Stimulated activated CD8-positive, alpha-beta memory T cell treated with anti-CD3 and anti-CD28 coated beads, Interleukin-12 subunit alpha, Interleukin-12 subunit beta, amount 100 ng/mL, for 24 hours (primary cell): ENCODE data around the gene THOP1.

ENCODE experiments used
- DNase-seq: peaks from one replicate; pipeline ENCODE4 v3.0.0-alpha.2; 2020; ENCODE audit errors: extremely low read depth

The THOP1 gene

DNA sequence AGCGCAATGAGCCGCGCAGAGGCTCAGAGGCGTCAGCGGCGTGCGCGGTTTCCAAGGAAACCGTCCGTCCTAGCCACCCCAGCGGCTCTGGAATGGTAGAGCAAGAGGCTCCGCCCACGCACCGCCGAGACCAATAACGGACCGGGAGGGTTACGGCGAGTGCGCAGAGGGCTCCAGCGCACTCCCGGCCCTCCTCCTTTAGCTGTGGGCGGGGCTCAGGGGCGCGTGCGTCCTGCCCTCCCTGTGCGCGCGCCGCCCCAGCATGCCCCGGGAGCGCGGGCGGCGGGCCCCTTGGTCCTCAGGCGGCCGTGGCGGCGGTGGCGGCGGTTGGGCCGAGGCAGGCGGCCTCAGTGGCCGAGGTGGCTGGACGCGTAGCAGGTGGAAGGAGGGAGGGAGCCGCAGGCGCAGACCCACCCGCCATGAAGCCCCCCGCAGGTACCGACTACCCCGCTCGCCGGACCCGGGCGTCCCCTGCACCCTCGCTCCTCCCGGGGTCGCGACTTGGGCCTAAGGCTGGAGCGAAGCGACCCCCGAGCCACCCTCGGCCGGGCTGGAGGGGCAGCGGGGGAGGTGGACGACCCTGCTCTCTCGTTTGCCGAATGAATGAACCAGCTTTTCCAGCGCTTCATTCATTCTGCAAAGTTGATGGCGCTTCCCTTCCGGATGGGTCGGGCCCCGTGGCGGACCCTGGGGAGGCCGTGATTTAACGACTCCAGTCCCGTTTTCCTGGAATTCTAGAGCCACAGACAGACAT lies at the start of gene THOP1:
Gene THOP1, plus strand, starts transcription at position 260 of the 754 bp plus-strand sequence. Its CDS starts 160 bp downstream, at position 420.
- peak; percentile 99 for DNase-seq

DNA sequence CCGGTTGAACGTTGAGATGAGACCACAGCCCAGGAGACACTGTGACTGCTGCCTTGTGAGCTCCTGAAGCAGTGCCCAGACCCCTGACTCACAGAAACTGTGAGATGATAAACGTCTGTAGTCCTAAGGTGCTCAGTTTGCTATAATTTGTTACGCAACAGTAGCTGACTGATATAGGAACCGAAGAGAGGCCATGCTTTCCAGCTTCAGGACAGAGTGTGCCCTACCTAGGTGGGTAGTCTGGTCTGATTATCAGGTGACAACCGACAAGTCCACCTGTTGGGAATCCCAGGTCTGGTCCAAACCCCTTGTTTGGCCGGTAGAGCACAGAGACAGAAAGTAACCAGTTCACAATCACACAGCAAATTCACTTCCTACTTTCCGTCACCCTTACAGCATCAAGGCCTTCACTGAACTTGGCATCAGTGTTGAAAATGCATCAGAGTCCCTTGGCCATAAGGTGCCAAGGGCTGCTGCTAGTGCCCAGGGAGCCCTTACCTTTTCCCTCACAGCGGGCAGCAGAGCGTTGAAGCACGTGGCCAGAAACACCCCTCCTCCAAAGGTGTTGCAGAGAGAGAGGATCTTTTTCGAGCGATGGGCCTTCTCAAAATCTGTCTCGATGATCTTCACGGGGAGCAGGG lies 48.6 kb upstream of the THOP1 start:
- no peak for DNase-seq

DNA sequence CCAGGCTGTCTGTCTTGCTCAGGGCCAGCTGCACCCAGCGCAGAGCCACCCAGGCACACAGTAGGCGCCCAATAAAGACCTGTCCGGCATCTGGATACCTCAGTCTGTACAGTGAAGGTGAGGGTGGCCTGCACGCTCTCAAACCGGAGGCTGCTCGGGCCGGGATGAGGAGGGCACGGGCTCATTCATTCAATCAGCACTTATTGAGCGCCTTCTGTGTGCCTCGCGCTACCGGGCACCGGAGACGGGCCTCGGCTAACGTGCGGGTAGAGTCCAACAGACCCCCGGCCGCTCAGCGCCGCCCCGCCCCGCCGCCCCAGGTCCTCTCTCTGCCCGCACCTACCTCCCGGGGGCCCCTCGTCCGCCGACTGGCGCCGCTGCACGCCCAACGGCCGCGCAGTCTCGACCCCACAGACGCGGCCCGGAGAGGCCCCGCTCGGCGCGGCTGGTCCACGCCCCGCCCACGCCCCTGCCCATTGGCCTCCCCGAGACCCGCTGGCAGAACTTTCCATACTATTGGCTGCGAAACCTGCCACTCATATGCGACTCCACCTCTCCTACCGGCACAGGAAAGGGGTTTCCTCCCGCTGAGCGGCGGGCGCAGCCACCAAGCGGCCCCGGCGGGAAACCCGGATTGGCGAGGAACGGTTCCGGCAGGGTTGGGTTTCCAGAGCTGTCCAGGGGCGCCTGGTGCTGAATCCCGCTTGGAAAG lies 45.5 kb upstream of the THOP1 start, which contains the start of gene SLC39A3:
Gene SLC39A3, minus strand, starts transcription at position 416 of the 712 bp plus-strand sequence. CDS start 2,760 bp downstream, outside the sequence.
- peak; percentile 95 for DNase-seq

DNA sequence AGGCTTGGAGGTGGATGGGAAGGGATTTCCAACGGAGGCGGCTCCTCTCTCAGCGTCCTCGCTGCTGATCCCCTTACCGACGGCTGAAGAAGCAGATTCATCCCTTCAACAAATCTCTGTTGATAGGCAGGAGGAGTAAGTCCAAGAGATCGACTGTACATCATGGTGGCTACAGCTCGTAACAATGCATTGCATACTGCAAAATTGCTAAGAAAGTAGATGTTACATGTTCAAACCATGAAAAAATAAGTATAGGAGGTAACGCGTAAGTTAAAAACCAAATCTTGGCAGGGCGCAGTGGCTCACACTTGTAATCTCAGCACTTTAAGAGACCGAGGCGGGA lies 45.0 kb upstream of the THOP1 start:
- DNase-seq = no peak

DNA sequence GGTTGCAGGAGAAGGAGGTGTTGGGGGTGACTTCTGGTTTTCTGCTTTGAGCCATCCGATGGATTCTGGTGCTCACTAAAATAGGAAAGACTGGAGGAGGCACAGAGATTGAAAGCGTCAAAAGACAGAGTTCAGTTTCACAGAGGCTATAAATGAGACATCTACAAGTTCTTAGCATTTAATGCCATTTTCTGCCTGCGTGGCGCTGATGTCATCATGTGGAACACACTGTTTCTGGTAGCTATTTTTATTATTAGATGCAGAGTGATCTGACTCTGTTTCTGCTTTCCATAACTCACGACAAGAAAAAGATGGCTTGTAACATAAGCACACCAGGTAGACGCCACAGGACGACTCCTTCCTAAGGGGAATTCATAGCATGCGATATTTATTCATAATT lies 42.2 kb upstream of the THOP1 start:
- DNase-seq = no peak

DNA sequence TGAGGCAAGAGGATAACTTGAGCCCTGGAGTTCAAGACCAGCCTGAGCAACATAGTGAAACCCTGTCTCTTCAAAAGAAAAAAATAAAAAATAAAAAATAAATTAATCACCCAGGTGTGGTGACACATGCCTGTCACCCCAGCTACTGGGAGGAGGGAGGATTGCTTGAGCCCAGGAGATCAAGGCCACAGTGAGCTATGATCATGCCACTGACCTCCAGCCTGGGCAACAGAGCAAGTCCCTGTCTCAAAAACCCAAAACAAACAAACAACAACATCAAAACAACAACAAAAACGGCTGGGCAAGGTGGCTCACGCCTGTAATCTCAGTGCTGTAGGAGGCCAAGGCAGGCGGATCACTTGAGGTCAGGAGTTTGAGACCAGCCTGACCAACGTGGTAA lies 41.2 kb upstream of the THOP1 start:
- no peak for DNase-seq

DNA sequence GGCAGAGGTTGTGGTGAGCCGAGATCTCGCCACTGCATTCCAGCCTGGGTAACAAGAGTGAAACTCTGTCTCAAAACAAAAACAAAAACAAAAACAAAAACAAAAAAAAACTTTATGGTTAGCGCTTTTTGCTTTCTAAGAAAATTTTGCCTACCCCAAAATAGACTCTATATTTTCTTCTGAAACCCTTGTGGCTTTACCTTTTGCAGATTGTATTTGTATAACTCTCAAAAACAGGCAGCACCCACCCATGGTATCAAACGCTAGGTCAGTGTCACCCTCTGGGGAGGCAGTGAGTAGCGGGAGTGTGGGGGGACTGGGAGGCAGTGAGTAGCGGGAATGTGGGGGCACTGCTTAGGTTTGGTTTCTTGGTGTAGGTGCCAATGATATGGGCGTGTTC lies 38.0 kb upstream of the THOP1 start:
- DNase-seq = no peak

DNA sequence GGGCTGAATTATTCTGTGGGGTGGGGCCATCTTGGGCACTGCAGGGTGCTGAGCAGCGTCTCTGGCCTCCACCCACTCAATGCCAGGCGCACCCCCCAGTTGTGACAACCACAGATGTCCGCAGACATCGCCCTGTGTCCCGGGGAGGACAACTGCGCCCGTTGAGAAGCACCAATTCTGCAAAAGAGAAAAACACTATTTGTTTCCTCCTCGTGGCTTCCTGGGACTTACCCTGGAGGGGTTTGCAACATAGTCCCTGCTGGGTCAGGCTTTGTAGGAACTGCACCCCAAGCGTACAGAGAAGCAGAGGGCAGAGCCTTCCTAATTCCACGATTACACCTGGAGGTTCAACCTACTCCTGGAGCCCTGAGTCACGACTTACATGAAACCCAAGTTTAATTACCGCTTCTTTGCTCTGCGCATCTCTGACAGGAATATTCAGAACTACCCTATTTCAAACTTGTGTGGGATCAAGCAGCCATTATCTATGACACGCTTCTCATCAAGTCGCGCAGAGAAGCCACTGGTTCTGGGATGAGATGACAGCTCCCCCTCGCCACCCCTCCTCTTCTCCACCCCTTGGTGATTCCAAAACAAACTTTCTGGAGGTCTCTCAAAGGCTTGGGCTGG lies 34.4 kb upstream of the THOP1 start:
- DNase-seq = no peak

DNA sequence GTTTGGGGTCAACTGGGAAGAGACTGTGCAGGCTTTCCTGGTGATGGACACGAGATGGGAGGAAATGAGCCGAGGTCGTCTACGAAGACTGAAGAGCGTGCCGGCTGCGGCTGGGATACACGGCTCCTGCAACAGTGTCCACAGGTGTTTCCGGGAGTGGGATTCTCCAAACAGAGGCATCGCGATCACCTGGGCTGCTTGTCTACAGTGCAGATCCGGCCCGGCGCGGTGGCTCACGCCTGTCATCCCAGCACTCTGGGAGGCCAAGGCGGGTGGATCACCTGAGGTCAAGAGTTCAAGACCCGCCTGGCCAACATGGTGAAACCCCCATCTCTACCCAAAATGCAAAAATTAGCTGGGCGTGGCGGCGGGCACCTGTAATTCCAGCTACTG lies 33.9 kb upstream of the THOP1 start:
- no peak for DNase-seq

DNA sequence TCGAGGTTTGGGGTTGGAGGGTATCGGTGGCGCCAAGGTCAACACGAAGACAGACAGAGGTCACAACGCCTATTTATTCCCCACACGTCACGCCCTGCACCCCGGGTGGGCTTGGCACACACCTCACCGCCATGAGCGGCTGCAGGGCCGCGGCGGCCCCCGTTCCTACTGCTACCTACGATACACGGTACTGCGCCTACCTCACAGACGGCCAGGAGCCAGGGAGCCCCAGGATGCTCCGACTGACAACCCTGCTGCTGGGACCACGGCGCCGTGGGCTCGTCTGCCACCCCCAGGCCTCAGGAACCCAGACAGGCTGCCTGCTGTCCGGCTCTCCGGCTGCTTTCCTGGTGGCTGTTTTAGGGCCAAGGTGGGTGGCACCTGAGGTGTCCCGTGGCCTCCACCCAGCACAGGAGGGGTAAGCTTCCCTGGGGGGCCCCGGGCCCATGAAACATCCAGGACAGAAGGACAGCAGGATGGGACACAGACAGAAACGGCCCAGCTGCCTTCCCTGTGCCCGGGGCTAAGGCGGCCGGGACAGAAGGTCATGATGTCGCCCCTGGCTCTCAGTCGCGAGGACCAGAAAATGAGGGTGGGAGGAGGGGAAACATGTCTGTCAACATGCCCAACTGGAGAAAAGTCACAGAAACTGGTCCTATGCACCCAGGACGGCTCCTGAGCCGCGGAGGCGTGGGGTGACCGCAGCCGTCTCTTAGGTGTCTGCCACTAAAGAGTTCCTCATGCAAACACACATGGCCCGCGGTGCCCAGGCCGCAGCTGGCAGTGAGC lies 30.4 kb upstream of the THOP1 start:
- no peak for DNase-seq

DNA sequence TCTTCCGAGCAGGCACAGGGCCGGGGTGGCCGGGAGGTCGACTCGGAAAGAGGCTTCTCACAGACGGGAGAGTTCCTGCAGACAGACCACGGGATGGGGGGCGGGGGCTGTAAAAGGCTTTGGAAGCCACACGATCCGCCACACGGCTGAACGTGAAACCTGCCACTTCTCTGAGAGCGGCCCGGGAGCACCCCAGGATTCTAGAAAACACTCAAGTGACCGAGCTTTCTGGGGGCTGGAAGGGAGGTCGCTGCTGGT lies 29.9 kb upstream of the THOP1 start:
- DNase-seq = no peak

DNA sequence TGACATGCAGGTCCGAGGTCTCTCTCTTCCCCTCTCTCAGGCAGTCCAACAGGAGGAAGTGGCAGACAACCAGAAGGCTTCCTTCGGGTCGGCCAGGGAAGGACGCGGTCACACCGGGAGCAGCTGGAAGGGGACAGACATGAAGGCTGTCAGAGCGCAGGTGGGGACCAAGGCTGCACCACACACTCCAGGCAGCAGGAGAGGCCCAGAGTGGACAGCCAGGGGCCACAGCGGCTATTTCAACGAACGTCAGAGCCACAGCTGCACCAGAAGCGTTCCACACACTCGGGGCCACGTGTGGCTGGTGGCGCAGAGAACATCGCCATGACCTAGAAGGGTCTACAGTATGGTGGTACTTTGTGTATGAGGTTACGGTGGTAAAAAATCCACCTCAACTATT lies 29.5 kb upstream of the THOP1 start:
- no peak for DNase-seq

DNA sequence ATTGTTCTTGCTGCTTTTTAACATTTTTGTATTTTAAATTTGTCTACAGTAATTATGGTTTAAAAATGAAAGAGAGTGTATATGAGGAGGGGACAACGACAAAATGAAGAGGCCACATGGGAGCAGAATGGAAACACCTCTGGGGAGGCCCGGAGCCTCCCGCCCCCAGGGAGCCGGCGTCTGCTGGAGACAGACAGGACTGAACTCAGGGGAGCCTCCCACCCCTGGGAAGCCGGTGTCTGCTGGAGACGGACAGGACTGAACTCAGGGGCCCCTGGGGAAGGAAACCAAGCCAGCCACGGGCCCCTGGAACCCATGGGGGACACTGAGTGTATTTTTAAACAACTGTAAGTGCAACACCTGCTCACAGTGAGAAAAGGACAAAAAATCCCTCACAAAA lies 28.8 kb upstream of the THOP1 start:
- DNase-seq = no peak

DNA sequence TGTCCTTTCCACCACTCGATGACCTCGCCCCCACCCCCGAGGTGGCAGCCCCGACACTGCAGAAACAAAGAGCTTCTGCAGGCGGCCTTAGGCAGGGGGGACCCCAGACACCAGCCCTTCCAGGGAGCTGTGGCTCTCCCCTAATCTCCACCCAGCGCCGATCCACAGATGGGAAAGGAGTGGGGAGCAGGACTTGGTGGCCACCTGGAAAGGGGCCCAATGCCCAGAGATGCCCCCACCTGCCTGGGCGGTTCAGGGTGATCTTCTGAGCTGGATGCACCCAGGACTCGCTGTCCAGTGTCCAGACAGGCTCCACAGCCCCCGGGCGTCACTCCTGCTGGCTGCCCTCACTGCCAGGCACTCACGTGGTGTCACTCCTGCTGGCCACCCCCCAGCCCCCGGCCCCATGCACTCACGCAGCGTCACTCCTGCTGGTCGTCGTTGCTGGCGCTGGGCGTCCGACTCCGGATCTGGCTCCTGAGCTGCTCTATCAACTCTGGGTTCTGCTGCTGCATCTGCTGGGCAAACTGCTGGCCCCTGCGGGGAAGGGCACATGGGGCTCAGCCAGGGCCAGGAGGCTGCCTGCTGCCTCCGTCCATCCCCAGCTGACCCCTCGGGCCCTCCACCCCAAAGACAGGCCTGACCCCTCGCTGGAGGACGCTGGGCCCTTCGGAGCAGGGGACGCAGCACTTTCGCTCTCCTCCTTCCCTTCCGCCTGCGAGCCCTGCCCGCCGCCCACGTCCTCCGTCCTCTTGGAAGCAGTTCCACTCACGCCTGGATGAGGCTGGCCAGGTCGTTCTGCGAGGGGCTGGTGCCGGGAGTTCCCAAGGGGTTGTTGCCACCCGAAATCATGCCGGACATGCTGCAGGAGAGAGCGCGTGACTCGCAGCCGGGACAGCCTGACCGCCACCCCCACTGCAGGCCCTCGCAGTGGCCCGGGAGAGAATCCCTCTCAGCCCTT lies 28.1 kb upstream of the THOP1 start:
- no peak for DNase-seq

DNA sequence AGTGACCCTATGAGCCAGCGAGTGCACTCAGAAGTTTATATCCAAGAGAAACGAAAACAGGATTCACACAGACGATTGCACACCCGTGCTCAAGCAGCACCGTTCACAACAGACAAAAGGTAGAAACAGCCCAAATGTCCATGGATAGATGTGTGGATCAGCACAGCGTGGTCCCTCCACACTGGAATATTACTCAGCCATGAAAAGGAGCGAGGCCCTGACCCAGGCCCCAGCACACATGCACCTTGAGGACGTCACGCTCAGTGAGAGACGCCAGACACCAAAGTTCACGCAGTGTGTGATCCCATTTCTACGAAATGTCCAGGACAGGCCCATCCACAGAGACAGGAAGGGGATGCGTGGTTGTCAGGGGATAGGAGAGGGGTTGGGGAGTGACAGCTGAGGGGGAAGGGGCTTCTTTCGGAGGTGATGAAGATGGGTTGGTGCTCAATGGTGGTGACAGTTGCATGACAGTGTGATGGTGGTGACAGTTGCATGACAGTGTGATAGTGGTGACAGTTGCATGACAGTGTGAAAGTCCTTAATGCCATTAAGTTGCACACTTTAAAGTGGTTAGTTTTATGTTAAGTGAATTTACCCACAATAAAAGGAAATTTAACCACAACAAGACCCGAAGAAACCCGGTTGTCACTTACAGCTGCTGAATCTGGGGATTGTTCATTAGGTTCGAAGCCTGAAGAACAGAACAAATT lies 26.5 kb upstream of the THOP1 start:
- DNase-seq = no peak

DNA sequence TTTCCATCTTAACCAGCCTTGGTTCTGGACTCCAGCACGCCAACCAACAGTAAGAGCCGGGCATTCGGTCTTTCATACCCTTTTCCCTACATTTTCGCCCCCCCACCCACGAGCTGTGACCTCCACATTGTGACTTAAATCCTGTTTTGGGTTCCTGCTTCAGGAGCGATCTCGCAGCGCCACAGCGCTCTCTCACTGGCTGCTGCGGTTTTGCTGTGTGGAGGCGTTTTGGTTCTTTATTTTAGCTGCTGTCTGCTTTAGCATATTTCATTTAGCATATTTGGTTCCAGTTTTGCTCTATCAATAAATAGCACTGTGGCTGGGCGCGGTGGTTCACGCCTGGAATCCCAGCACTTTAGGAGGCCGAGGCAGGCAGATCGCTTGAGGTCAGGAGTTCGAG lies 25.9 kb upstream of the THOP1 start:
- no peak for DNase-seq

DNA sequence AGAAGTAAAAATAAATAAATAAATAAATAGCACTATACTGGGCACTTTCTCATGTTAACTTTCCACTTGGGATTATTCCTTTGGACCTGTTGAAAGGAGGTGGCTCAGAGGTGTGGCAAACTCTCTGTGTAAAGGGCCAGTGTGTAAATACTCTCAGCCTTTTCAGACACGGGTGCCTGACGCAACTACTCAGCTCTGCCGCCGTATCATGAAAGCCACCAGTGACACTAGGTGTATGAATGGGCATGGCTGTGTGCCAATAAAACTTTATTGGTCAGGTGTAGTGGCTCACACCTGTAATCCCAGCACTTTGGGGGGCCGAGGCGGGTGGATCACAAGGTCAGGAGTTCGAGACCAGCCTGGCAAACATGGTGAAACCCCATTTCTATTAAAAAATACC lies 25.3 kb upstream of the THOP1 start:
- DNase-seq = no peak

DNA sequence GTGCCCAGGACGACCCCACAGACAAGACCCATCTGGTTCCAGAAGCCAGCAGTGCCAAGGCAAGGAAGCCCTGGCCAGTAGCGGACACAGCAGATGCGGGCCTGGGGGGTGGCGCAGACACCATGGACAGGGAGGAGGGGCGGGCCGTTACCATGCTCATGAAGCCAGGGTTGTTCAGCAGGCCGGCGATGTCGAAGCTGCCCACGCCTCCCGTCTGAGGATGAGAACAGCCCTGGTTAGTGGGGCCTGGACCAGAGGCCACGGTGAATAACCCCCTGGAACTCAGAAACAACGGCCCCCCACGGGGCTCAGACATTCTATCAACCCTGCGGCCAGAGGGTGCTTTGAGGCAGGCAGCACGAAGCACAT lies 24.0 kb upstream of the THOP1 start:
- DNase-seq = no peak

DNA sequence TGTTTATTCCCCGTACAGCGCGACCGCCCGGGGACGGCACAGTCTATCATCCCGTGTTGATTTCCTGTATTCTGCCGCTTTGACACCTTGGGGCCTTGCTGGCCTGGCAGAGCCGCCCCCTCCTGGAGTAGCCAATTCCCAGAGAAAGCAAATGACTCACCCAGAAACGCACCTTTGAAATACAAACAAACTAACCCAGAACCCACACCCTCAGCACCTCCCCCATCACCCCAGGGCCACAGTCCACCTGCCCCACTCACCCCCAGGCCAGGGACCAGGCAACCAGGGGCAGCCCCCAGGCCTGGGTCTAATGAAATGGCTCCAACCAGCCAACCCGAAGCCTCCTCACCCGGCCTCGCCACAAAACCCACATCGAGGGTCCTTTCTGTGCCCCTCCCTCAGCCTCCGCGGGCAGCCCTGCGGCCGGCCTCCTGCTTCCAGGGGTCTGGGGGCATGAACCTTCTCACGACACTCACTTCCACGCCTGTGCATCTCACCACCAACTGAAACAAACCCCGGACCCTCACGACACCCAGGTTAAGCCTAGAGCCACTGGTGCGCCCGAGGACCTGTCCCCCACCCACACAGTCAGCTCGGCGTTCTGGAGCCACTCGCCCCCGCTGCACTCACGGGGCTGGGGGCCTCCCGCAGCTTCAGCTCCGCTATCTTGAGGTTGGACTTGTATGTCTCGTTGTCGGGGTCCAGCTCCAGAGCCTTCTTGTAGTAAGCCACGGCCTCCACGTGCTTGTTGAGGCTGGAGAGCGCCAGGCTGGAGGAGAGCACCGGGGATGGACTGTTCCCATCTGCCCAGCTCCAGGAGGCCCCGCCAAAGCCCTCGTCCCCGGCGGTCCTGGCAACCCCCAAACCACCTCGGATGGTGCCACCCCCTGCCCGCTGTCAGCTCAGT lies 23.2 kb upstream of the THOP1 start:
- no peak for DNase-seq
